Measurements from ENCODE around the gene FBXO15.
A peak's percentile ranks its signal among the peaks of the same experiment; 100 is the strongest.

Gene FBXO15

DNA sequence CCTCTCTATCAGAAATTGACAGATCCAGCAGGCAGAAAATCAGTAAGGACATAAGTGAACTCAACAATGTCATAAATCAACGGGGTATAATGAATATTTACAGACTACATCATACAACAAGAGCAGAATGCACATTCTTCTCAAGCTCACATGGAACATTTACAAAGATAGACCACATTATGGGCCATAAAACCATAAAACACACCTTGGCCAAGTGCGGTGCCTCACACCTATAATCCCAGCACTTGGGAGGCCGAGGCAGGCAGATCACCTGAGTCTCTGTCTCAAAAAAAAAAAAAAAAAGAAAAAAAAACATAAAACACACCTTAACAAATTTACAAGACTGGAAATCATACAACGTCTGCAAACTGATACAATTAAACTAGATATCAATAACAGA is 36.7 kb downstream of the FBXO15 start:
- TF ChIP-seq Cebpa-rat (IDR thresholded peaks at IDR 0.05), result no peak
- Histone ChIP-seq H3K9me3 (replicated peaks in 1 of 11) (peaks cover 11 to 26% (median 18%) of the 10 kb centered on the region in 11 experiments; a peak in 20 of 22 replicates), H4K20me1 (no peaks in the 10 kb centered on the region), H3K4me2 (no peak overlapping the region), H3K4me1 (peaks cover 0 to 8% (median 0%) of the 10 kb centered on the region in 10 experiments; a peak in 2 of 20 replicates), H3K36me3 (no peaks in the 10 kb centered on the region), H3K27ac (no peak overlapping the region), H3K9ac (no peak overlapping the region), H3K27me3 (no peaks in the 10 kb centered on the region), H3K4me3 (no peak overlapping the region)

DNA sequence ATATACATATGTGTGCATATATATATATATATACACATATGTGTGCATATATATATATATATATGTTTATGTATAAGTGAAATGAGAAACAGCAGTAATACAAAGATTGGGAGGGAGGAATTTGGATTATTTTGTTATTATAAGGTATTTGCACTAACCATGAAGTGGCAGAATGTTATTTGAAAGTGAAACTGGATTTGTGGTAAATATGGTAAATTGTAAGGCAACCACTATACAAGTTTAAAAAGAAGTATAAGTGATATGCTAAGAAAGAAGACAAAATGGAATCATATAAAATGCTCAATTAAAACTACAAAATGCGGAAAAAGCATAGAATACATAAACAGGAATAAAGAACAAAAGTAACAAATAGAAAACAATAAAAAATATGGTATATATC is 37.5 kb downstream of the FBXO15 start:
- H3K4me3 ChIP-seq, result no peak overlapping the region
- H3K4me1 ChIP-seq, result peaks cover 0 to 8% (median 0%) of the 10 kb centered on the region in 10 experiments; a peak in 2 of 20 replicates
- no peaks in the 10 kb centered on the region for H3K27me3 ChIP-seq

DNA sequence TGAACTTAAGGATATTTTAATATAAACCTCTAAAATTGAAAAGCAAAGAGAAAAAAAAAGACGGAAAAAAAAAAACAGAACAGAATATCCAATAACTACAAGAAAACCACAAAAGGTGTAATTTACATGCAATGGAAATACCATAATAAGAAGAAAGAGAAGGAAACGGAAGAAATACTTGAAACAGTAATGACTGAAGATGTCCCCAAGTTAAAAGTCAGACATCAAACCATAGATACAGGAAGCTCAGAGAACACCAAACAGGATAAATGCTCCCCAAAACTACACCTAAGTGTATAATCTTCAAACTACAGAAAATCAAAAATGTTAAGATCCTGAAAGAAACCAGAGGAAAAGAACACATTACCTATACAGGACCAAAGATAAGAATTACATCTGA is 39.2 kb downstream of the FBXO15 start:
- Histone ChIP-seq H3K36me3 (no peaks in the 10 kb centered on the region), H3K4me1 (peaks cover 0 to 2% (median 0%) of the 10 kb centered on the region in 10 experiments; a peak in 2 of 20 replicates), H3K27me3 (no peaks in the 10 kb centered on the region), H4K20me1 (no peaks in the 10 kb centered on the region), H3K27ac (no peak overlapping the region), H3K9me3 (replicated peaks in 1 of 11) (peaks cover 11 to 26% (median 18%) of the 10 kb centered on the region in 11 experiments; a peak in 20 of 22 replicates), H3K4me2 (no peak overlapping the region), H3K4me3 (no peak overlapping the region), H3K9ac (no peak overlapping the region)
- TF ChIP-seq Cebpa-rat (IDR thresholded peaks at IDR 0.05), result no peak

More for the DNA sequence above, 37.5 kb downstream of the FBXO15 start:
- Histone ChIP-seq H3K36me3 (no peaks in the 10 kb centered on the region), H3K9ac (no peak overlapping the region), H3K4me2 (no peak overlapping the region), H3K27ac (no peak overlapping the region), H4K20me1 (no peaks in the 10 kb centered on the region), H3K9me3 (replicated peaks in 1 of 11) (peaks cover 11 to 26% (median 18%) of the 10 kb centered on the region in 11 experiments; a peak in 20 of 22 replicates)
- TF ChIP-seq Cebpa-rat (IDR thresholded peaks at IDR 0.05), result no peak

DNA sequence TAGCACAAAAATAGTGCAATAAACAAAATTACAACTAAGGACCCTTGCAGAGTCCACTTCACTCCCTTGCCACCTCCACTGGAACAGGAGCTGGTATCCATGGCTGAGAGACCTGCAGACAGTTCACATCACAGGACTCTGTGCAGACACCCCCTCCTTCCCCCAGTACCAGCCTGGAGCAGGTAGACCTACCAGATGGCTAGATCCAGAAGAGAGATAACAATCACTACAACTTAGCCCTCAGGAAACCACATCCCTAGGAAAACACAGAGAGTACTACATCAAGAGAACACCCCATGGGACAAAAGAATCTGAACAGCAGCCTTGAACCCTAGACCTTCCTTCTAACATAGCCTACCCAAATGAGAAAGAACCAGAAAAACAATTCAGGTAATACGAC is 49.8 kb downstream of the FBXO15 start:
- Histone ChIP-seq H3K9me3 (replicated peaks in 1 of 11) (peaks cover 0 to 22% (median 6%) of the 10 kb centered on the region in 11 experiments; a peak in 12 of 22 replicates), H3K9ac (no peak overlapping the region), H3K27me3 (no peaks in the 10 kb centered on the region), H3K4me1 (no peaks in the 10 kb centered on the region), H3K4me3 (no peak overlapping the region), H4K20me1 (no peaks in the 10 kb centered on the region), H3K4me2 (no peak overlapping the region), H3K27ac (no peak overlapping the region), H3K36me3 (no peaks in the 10 kb centered on the region)
- TF ChIP-seq Cebpa-rat (IDR thresholded peaks at IDR 0.05), result no peak

DNA sequence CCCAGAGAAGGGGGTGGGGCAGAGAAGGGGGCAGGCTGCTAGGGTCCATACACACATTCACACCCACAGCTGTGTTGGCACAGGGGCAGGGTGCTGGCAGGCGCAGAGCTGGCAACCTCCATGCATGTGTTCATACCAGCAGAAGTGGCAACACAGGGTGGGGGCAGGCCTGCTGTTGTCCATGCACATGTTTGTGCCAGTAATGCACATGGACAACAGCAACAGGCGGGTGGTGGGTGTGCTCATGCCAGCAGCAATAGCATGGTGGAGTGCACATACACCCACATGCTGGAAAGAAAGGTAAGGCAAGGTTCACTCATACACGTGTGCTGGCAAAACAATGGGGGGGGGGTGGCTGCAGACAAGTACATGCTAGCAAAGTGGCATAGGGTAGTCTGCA is 54.7 kb downstream of the FBXO15 start:
- Histone ChIP-seq H3K4me3 (no peak overlapping the region), H3K4me1 (no peaks in the 10 kb centered on the region), H3K27me3 (no peaks in the 10 kb centered on the region), H3K4me2 (no peak overlapping the region), H3K36me3 (no peaks in the 10 kb centered on the region), H3K9ac (no peak overlapping the region), H4K20me1 (no peaks in the 10 kb centered on the region), H3K27ac (no peak overlapping the region), H3K9me3 (replicated peaks in 1 of 11) (peaks cover 9 to 25% (median 17%) of the 10 kb centered on the region in 11 experiments; a peak in 20 of 22 replicates)
- no peak for TF ChIP-seq Cebpa-rat (IDR thresholded peaks at IDR 0.05)

DNA sequence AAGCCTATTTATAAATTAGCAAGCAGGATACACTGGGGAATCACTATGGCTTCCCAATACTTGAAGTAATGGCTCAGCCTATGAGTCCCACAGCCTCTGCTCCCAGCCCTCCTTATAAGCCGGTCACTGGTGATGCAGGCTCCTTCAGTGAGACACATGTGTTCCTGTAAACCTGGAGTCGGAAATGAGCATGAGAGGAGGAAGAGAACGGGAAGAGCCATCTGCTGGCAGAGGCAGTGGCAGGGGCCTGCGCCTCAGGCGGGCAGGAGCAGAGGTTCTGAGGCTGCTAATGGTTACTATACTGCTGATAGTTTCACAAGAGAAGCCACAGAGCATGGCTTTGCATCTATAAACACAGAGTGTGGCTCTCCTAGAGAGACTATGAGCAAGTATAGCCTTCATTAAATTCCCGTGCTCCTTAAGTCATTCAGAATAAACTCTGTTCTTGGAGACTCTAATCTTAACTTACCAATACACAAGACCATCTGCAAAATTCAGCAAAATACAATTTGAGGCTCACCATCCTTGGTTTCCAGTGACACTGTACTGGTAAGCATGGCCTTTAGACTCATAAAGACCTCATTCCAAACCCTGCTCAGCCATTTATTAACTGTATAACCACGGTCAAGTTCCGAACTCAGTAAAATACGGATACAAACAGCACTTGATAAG is 63.3 kb downstream of the FBXO15 start:
- H3K27me3 ChIP-seq, result no peaks in the 10 kb centered on the region
- peaks cover 4 to 26% (median 13%) of the 10 kb centered on the region in 11 experiments; a peak in 19 of 22 replicates for H3K9me3 ChIP-seq (replicated peaks in 1 of 11)
- no peak overlapping the region for H3K9ac ChIP-seq
- H3K4me3 ChIP-seq, result no peak overlapping the region
- no peak for TF ChIP-seq Cebpa-rat (IDR thresholded peaks at IDR 0.05)
- no peak overlapping the region for H3K27ac ChIP-seq
- H3K36me3 ChIP-seq, result no peaks in the 10 kb centered on the region
- H3K4me2 ChIP-seq, result peak overlapping the region in 2 of 11 experiments; percentile 4 to 21; a peak in 2 of 22 replicates
- H4K20me1 ChIP-seq, result no peaks in the 10 kb centered on the region
- peaks cover 6 to 33% (median 20%) of the 10 kb centered on the region in 10 experiments; a peak in 18 of 20 replicates for H3K4me1 ChIP-seq

DNA sequence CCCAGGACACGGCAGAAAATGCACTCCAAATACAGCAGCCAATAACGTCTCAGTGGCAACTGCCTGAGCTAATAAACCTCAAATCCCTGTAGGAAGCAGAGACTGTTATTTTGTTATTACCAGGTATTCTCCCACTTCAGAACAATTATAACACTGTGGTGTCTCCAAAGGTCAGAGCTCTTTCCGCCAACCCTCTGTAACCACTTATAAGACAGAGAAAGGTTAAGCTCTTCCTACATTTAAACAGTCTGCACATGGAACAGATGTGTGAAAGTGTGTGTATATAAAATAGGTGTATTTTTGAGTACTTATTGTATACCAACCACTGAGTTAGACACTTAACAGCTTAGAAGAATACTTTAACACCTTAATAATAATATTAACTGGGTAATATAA is 64.1 kb downstream of the FBXO15 start:
- H3K36me3 ChIP-seq, result no peaks in the 10 kb centered on the region
- H3K4me1 ChIP-seq, result peaks cover 6 to 33% (median 20%) of the 10 kb centered on the region in 10 experiments; a peak in 18 of 20 replicates
- peaks cover 4 to 19% (median 7%) of the 10 kb centered on the region in 11 experiments; a peak in 19 of 22 replicates for H3K9me3 ChIP-seq (replicated peaks in 1 of 11)
- no peak overlapping the region; a peak in 1 of 22 replicates for H3K27ac ChIP-seq
- no peaks in the 10 kb centered on the region for H4K20me1 ChIP-seq
- H3K27me3 ChIP-seq, result no peaks in the 10 kb centered on the region
- 0 out of 22 replicates have a peak overlapping the region, but pooled peaks of 2 of the 11 experiments have one; percentile 47 to 56 for H3K9ac ChIP-seq
- H3K4me3 ChIP-seq, result no peak overlapping the region
- no peak for TF ChIP-seq Cebpa-rat (IDR thresholded peaks at IDR 0.05)
- peak overlapping the region in 8 of 11 experiments; percentile 41 to 62 (median 52); a peak in 16 of 22 replicates for H3K4me2 ChIP-seq

DNA sequence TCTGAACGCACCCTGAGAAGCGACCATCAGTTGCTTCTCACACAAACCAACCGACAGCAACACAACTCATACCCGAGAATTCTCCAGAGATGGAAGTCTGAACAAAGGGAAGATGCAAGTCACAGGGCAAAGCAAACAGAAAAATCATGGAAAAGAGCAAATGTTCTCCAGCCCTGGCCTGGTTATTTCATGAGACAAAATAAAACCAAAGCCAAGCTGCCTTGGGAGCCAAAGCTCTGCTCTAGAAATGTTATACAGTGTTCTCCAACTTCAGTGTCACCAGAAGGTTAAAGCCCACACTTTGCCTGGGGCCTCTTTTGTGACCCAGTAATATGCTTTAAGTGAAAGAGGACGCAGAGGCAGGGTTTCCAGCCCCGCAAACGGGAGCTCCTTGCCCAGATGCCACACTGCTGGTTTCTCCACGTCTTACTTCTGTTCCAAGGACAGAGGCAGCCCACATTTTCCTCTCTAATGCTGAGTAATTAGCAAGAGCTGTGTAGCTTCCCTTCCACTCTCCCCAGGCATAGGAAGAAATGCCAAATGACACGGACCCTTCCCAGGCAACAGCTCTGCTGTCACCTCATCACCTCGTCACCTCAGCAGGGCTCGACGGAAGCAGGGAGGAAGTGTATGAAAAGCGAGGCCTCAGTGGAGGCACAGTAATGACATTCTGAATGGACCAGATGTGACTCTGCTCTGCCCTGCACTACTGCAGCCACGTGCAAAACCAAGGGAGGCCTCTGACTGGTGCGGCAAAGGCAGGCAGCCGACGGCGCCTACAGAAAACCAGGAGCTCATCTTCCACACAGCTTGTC is 64.7 kb downstream of the FBXO15 start:
- H3K4me3 ChIP-seq, result no peak overlapping the region
- no peak for TF ChIP-seq Cebpa-rat (IDR thresholded peaks at IDR 0.05)
- peak overlapping the region; percentile 38 to 62 (median 53) for H3K4me2 ChIP-seq

More for the DNA sequence above, 64.7 kb downstream of the FBXO15 start:
- Histone ChIP-seq H3K9me3 (replicated peaks in 1 of 11) (peaks cover 0 to 13% (median 1%) of the 10 kb centered on the region in 11 experiments; a peak in 5 of 22 replicates), H4K20me1 (no peaks in the 10 kb centered on the region), H3K4me1 (peaks cover 6 to 33% (median 20%) of the 10 kb centered on the region in 10 experiments; a peak in 18 of 20 replicates), H3K36me3 (no peaks in the 10 kb centered on the region), H3K27ac (peak overlapping the region; percentile 5 to 63 (median 30); a peak in 19 of 22 replicates), H3K9ac (peak overlapping the region in 8 of 11 experiments; percentile 26 to 64 (median 48); a peak in 13 of 22 replicates), H3K27me3 (no peaks in the 10 kb centered on the region)
